Heart left ventricle (tissue), 11 donors: ENCODE data around the gene FAM43B. TPM values are rescaled to one million over a fixed set of nuclear protein-coding genes. Genes with fewer than 3 reads are reported as not detected.

Source experiments
- polyA plus RNA-seq, 2 donors: library from polyadenylated mRNA; stranded (reverse); fragments of 200-250 nt; gene quantifications; one replicate each; pipeline ENCODE4 v1.2.3, GENCODE V29; 2013
- total RNA-seq, 9 donors: library from RNA; depleted of rRNA in 2 of 9; stranded (reverse); fragments of >200 nt in 2 of 9; fragmentation: NEBNext Ultra II Directional in 3 of 9; extraction: Animal tissue kit (Norgen Biotek cat#: 25700) in 3 of 9; gene quantifications; one replicate each; pipeline versions ENCODE4 v1.1.0 to v1.2.4, GENCODE V29; 2016 to 2023
- donor health status: ischemic (EF 13 %, LVEDD 7.1; RV severe dilation, severe dysfunction).
- donor health status: healthy with polysubstance abuse.
- donor health status: DM: no; HTN: yes; CAD: no.
- donor health status: DM: no; HTN: no; CAD: no.
- donor health status: ischemic (EF 25% LVEDD 5.7; RV mildly dilated, moderate dysfunction).
- donor health status: healthy.
- donor health status: DM: yes; HTN: yes; CAD: no.
- donor health status: PGD.
- donor health status: nonischemic (EF 23%, LVEDD 6.1; RV moderate dilation, normal function).

Gene FAM43B
- total and polyA plus RNA-seq, 11 donors = 1.2 to 5.2 (median 2.2) TPM

Other genes with a start within 250 kb of the FAM43B start
- gene CAMK2N1, start 66.4 kb upstream of the FAM43B start, total RNA-seq = 10 to 100 TPM in 1 of 9 donors, 1 to 10 TPM in 8; 4.2 to 10.0 (median 7.3) TPM
- 1 to 10 TPM; 3.8 to 5.7 TPM for gene CAMK2N1, start 66.4 kb upstream of the FAM43B start, polyA plus RNA-seq
- gene MUL1, start 44.4 kb upstream of the FAM43B start, total RNA-seq = 10 to 100 TPM; 34.5 to 57.1 (median 41.2) TPM
- gene MUL1, start 44.4 kb upstream of the FAM43B start, polyA plus RNA-seq = 10 to 100 TPM; 12.4 to 57.3 TPM
- gene CDA, start 36.5 kb downstream of the FAM43B start, total RNA-seq = 1 to 10 TPM in 7 of 9 donors, under 1 TPM in 2; 0.63 to 7.6 (median 2.8) TPM
- 1 to 10 TPM; 2.9 to 5.1 TPM for gene CDA, start 36.5 kb downstream of the FAM43B start, polyA plus RNA-seq
- 100 to 1,000 TPM; 147 to 418 (median 258) TPM for gene PINK1, start 80.9 kb downstream of the FAM43B start, total RNA-seq
- 100 to 1,000 TPM; 210 to 314 TPM for gene PINK1, start 80.9 kb downstream of the FAM43B start, polyA plus RNA-seq
- 100 to 1,000 TPM; 110 to 175 (median 128) TPM for gene DDOST, start 108.8 kb downstream of the FAM43B start, total RNA-seq
- 100 to 1,000 TPM in 1 of 2 donors, 10 to 100 TPM in 1; 88.9 to 211 TPM for gene DDOST, start 108.8 kb downstream of the FAM43B start, polyA plus RNA-seq
- 1 to 10 TPM; 1.6 to 9.3 (median 3.2) TPM for gene KIF17, start 165.4 kb downstream of the FAM43B start, total RNA-seq
- 1 to 10 TPM; 3.4 to 7.2 TPM for gene KIF17, start 165.4 kb downstream of the FAM43B start, polyA plus RNA-seq
- gene SH2D5, start 180.1 kb downstream of the FAM43B start, total RNA-seq = under 1 TPM in 2 of 9 donors, not detected in 7; 0.30 to 0.67 TPM
- 10 to 100 TPM in 1 of 2 donors, not detected in 1; 12.4 TPM for gene SH2D5, start 180.1 kb downstream of the FAM43B start, polyA plus RNA-seq
- 100 to 1,000 TPM in 7 of 9 donors, 10 to 100 TPM in 2; 90.1 to 152 (median 132) TPM for gene HP1BP3, start 234.7 kb downstream of the FAM43B start, total RNA-seq
- gene HP1BP3, start 234.7 kb downstream of the FAM43B start, polyA plus RNA-seq = 10 to 100 TPM; 37.9 to 94.6 TPM